ENCODE measurements around the gene KCNJ8. TPM values are rescaled to one million over a fixed set of nuclear protein-coding genes. Genes with fewer than 3 reads are reported as not detected.
"Not testable (repeated sequence)": the region's sequence is repeated elsewhere in the genome, so short reads cannot be mapped to it uniquely, and the experiment has no call there.

Gene KCNJ8
- total RNA-seq, 2 donors from 2014 or later = 0.84 to 2.7 TPM

DNA sequence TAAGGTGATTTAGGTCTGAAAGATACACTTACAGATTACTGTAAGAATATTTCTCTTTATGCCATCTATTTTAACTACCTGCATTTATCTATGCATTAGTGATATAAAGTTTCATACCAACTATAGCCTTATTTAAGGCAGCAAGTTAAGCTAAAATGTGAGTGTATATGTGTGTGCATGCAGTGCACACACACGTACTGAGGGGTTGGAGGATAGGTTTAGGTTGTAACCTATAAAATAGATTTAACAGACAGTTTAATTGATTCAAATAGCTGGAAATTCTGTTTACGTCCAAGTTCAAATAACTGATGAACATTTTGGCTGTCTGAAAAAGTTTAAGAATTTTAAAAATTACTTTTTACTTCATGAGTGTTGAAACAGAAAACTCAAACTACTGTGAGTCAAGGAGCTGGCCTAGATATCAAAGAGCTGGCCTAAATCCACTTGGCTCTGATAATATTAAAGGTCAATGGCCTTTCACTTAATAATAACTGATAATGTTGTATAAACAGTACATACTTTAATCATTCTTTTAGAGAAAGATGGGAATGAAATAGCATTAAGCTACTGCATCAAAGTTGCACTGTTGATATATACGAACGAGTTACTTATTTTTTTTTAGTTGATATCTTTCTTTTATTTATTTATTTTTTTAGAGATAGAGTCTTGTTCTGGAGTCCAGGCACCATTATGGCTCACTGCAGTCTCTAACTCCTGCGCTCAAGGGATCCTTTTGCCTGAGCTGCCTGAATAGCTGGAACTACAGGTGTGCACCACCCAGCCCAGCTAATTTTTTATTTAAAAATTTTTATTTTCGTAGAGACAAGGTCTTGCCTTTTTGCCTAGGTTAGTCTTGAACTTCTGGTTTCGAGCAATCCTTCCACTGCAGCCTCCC, 13.8 kb upstream of the KCNJ8 start:
- TF ChIP-seq, protein P1, sequence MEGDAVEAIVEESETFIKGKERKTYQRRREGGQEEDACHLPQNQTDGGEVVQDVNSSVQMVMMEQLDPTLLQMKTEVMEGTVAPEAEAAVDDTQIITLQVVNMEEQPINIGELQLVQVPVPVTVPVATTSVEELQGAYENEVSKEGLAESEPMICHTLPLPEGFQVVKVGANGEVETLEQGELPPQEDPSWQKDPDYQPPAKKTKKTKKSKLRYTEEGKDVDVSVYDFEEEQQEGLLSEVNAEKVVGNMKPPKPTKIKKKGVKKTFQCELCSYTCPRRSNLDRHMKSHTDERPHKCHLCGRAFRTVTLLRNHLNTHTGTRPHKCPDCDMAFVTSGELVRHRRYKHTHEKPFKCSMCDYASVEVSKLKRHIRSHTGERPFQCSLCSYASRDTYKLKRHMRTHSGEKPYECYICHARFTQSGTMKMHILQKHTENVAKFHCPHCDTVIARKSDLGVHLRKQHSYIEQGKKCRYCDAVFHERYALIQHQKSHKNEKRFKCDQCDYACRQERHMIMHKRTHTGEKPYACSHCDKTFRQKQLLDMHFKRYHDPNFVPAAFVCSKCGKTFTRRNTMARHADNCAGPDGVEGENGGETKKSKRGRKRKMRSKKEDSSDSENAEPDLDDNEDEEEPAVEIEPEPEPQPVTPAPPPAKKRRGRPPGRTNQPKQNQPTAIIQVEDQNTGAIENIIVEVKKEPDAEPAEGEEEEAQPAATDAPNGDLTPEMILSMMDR (conservative IDR thresholded peaks at IDR 0.05) = no peak
- no peak for DNase-seq
- H3K9ac ChIP-seq (ENCODE audit: extremely low read depth, low read length, poor library complexity, severe bottlenecking) = no peak overlapping the region
- no peaks in the 10 kb centered on the region for H3K27me3 ChIP-seq (ENCODE audit: control insufficient read depth, insufficient read depth, low read length, poor library complexity, severe bottlenecking)
- Mint-ChIP-seq H3K9me3 (peaks cover 9% of the 10 kb centered on the region), H3K4me1 (no peaks in the 10 kb centered on the region), H3K27me3 (ENCODE audit: insufficient read depth) (peaks cover 18% of the 10 kb centered on the region), H3K27ac (no peak overlapping the region), H3K4me3 (no peak overlapping the region), H3K36me3 (ENCODE audit: low read depth) (no peaks in the 10 kb centered on the region)
- H3K9me3 ChIP-seq (ENCODE audit: control insufficient read depth, low read length) = no peaks in the 10 kb centered on the region
- H3K4me1 ChIP-seq (ENCODE audit: control insufficient read depth, insufficient read depth, low read length) = no peaks in the 10 kb centered on the region
- no peak overlapping the region for H3K4me3 ChIP-seq (ENCODE audit: low read length)
- H3K36me3 ChIP-seq (ENCODE audit: control insufficient read depth, insufficient read depth, low read length) = no peaks in the 10 kb centered on the region
- 66 to 76% methylated on average over 2 to 5 of the region's 7 CpGs for WGBS, 2 experiments (ENCODE audit: insufficient coverage in 1 of 2, insufficient read length in 1 of 2)
- H3K27ac ChIP-seq (ENCODE audit: low read depth, low read length) = no peak overlapping the region

DNA sequence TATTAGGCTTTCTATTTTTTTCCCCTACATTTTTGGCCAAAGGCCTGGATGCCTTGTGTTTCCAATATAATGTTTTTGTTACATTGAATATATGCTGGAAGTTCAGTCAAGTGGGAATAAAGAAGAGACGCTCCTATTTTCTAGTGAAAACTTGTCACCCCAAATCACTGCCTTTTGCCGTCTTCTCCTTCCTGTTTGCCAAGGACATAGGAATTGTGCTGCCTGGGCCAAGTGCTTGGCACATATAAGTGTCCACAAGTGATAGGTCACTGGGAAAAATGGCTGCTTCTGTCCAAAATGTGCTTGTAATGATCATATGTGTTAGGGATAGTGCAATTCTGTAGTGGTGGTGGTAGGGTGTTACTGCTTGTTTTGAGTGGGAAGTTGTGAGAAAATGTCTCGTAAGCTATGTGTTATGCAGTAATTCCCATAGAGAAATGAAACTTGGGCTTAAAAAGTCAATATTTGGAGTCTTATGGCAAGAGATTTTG, 11.6 kb upstream of the KCNJ8 start:
- 90 to 91% methylated on average over 2 to 3 of the region's 3 CpGs for WGBS, 2 experiments (ENCODE audit: insufficient coverage in 1 of 2, insufficient read length in 1 of 2)
- Mint-ChIP-seq H3K36me3 (ENCODE audit: low read depth) (no peaks in the 10 kb centered on the region), H3K27me3 (ENCODE audit: insufficient read depth) (peaks cover 6% of the 10 kb centered on the region), H3K27ac (no peak overlapping the region), H3K4me1 (no peaks in the 10 kb centered on the region), H3K9me3 (peaks cover 9% of the 10 kb centered on the region), H3K4me3 (no peak overlapping the region)
- DNase-seq = no peak
- TF ChIP-seq, protein P1 (conservative IDR thresholded peaks at IDR 0.05) = no peak
- H3K9ac ChIP-seq (ENCODE audit: extremely low read depth, low read length, poor library complexity, severe bottlenecking) = no peak overlapping the region
- no peak overlapping the region for H3K27ac ChIP-seq (ENCODE audit: low read depth, low read length)
- no peak overlapping the region for H3K4me3 ChIP-seq (ENCODE audit: low read length)
- H3K27me3 ChIP-seq (ENCODE audit: control insufficient read depth, insufficient read depth, low read length, poor library complexity, severe bottlenecking) = no peaks in the 10 kb centered on the region
- H3K4me1 ChIP-seq (ENCODE audit: control insufficient read depth, insufficient read depth, low read length) = no peaks in the 10 kb centered on the region
- H3K36me3 ChIP-seq (ENCODE audit: control insufficient read depth, insufficient read depth, low read length) = no peaks in the 10 kb centered on the region
- H3K9me3 ChIP-seq (ENCODE audit: control insufficient read depth, low read length) = no peaks in the 10 kb centered on the region

DNA sequence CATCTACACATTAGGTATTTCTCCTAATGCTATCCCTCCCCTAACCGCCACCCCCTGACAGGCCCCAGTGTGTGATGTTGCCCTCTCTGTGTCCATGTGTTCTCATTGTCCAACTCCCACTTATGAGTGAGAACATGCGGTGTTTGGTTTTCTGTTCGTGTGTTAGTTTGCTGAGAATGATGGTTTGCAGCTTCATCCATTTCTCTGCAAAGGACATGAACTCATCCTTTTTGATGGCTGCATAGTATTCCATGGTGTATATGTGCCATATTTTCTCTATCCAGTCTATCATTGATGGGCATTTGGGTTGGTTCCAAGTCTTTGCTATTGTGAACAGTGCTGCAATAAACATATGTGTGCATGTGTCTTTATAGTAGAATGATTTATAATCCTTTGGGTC, 8.2 kb upstream of the KCNJ8 start:
- H3K4me3 Mint-ChIP-seq; H3K4me3 ChIP-seq (ENCODE audit: low read length); H3K27ac Mint-ChIP-seq; DNase-seq; H3K9me3 ChIP-seq (ENCODE audit: control insufficient read depth, low read length); H3K36me3 ChIP-seq (ENCODE audit: control insufficient read depth, insufficient read depth, low read length); H3K27me3 ChIP-seq (ENCODE audit: control insufficient read depth, insufficient read depth, low read length, poor library complexity, severe bottlenecking); H3K4me1 Mint-ChIP-seq; H3K9ac ChIP-seq (ENCODE audit: extremely low read depth, low read length, poor library complexity, severe bottlenecking); H3K36me3 Mint-ChIP-seq (ENCODE audit: low read depth); H3K4me1 ChIP-seq (ENCODE audit: control insufficient read depth, insufficient read depth, low read length); H3K27ac ChIP-seq (ENCODE audit: low read depth, low read length); H3K27me3 Mint-ChIP-seq (ENCODE audit: insufficient read depth); H3K9me3 Mint-ChIP-seq: not testable (repeated sequence)
- 81% methylated on average over 3 of the region's 3 CpGs; no CpG with 5 or more reads in 1 of the 2 experiments for WGBS, 2 experiments (ENCODE audit: insufficient coverage in 1 of 2, insufficient read length in 1 of 2)

Data from endodermal cell (in vitro differentiated cells).